Stimulated activated CD8-positive, alpha-beta memory T cell treated with anti-CD3 and anti-CD28 coated beads, Interleukin-7, amount 100 ng/mL, for 24 hours (primary cell): ENCODE data around the gene STX1A.
A peak's percentile ranks its signal among the peaks of the same experiment; 100 is the strongest.

Experiments
- DNase-seq: peaks from one replicate; pipeline ENCODE4 v3.0.0-alpha.2; 2020; ENCODE audit warnings: low read depth

The STX1A gene

GRCh38 chr7:73718905-73719805 lies at the start of gene STX1A:
Gene STX1A (minus strand): TSS chr7:73719669. CDS start chr7:73719631, 38 bp downstream.
- DNase-seq, result no peak

GRCh38 chr7:73768641-73769480 lies 49.4 kb upstream of the STX1A start:
- DNase-seq, result no peak

- no peak for DNase-seq
These were observed 47.2 kb upstream of the STX1A start for GRCh38 chr7:73766556-73767229.

GRCh38 chr7:73762659-73762999 lies 43.2 kb upstream of the STX1A start:
- no peak for DNase-seq

- DNase-seq, result no peak
These were observed 42.6 kb upstream of the STX1A start for GRCh38 chr7:73761854-73762658.

- DNase-seq, result no peak
These were observed 39.2 kb upstream of the STX1A start for GRCh38 chr7:73758581-73759138.

- no peak for DNase-seq
These were observed 30.7 kb upstream of the STX1A start for GRCh38 chr7:73749931-73750776.

GRCh38 chr7:73746378-73746777 lies 26.9 kb upstream of the STX1A start:
- DNase-seq, result no peak

- DNase-seq, result no peak
These were observed 23.5 kb upstream of the STX1A start for GRCh38 chr7:73742753-73743641.

- no peak for DNase-seq
These were observed 22.9 kb upstream of the STX1A start for GRCh38 chr7:73742338-73742752.

GRCh38 chr7:73741600-73741999 lies 22.1 kb upstream of the STX1A start:
- no peak for DNase-seq

- no peak for DNase-seq
These were observed 21.3 kb upstream of the STX1A start for GRCh38 chr7:73740771-73741170.

GRCh38 chr7:73740212-73740611 lies 20.7 kb upstream of the STX1A start:
- DNase-seq, result no peak

GRCh38 chr7:73739387-73739767 lies 19.9 kb upstream of the STX1A start:
- no peak for DNase-seq

- peak; percentile 98 for DNase-seq
These were observed 19.3 kb upstream of the STX1A start, which contains the start of gene ABHD11 for GRCh38 chr7:73738612-73739386. Gene ABHD11 (minus strand): TSS chr7:73738802. CDS start chr7:73738770, 32 bp downstream.

GRCh38 chr7:73738220-73738611 lies 18.7 kb upstream of the STX1A start:
- no peak for DNase-seq

- DNase-seq, result no peak
These were observed 18.2 kb upstream of the STX1A start for GRCh38 chr7:73737491-73738219.

GRCh38 chr7:73736885-73737284 lies 17.4 kb upstream of the STX1A start:
- DNase-seq, result no peak
